ENCODE data around the gene GALNS.

DNA sequence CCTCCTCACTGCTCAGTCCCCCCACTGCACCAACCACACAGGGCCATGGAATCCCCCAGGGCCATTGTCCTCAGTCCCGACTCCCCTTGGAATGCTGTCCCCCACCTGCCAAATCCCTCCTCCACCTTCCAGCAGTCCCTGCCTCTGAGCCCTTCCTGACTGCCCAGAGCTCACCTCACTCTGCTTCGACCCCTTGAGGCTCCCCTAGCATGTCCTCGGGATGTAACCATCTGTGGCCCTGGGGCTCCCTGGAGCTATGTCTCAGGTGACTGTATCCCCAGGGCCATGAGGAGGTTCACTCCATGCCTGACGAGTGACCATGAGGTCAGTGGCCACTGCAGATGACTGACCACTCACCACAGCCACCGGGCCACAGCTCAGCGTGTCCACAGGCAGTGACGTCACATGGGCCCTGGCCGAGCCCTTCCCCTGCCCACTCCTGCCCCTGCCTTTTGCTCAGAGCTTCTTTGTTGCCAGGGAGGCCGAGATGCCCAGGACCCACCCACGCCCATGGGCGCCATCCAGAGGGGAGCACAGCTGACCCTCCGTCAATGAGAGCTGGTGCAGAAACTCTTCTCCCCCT, 64.0 kb downstream of the GALNS start:
- TF ChIP-seq TAF1 (IDR thresholded peaks at IDR 0.05; ENCODE audit: low read depth, low read length) (no peak), POLR2A (IDR thresholded peaks at IDR 0.05; ENCODE audit: low read depth, low read length) (no peak), POLR2AphosphoS5 (IDR thresholded peaks at IDR 0.05; ENCODE audit: low read depth, low read length) (no peak), SPI1 (IDR thresholded peaks at IDR 0.05; ENCODE audit: low read depth, low read length) (no peak), PAX5 (IDR thresholded peaks at IDR 0.05; ENCODE audit: insufficient read depth, low read length, severe bottlenecking) (no peak), POU2F2 (IDR thresholded peaks at IDR 0.05; ENCODE audit: low read depth, low read length) (no peak)
